Fibroblast of mammary gland (primary cell): ENCODE measurements around the gene SERINC1.

Experiments used
- DNase-seq: peaks from one replicate; pipeline ENCODE4 v3.0.0-alpha.2; 2010; ENCODE audit warnings: low read depth
- H3K4me3 ChIP-seq: 2 replicates; pipeline ENCODE4 v1.5.1; 2011; ENCODE audit warnings: low read depth, mild to moderate bottlenecking, low read length, moderate library complexity; ENCODE audit not compliant: control insufficient read depth
- CTCF ChIP-seq: conservative IDR thresholded peaks from 2 replicates; pipeline ENCODE4 v1.5.1; 2011; ENCODE audit warnings: low read depth, low read length, inconsistent platforms; ENCODE audit not compliant: control insufficient read depth, insufficient read depth

The SERINC1 gene

GRCh38 chr6:122399348-122400120 is 72.1 kb downstream of the SERINC1 start, which contains the start of gene HSF2:
TSS of gene HSF2 (plus strand) at chr6:122399652. CDS start at chr6:122399738, 86 bp downstream.
- DNase-seq, result peak; percentile 98
- TF ChIP-seq CTCF, result peak; percentile 14
- peak within 1 kb of the TSS; percentile 91 for H3K4me3 ChIP-seq

- H3K4me3 ChIP-seq, result peak overlapping the region; percentile 28
- TF ChIP-seq CTCF, result no peak
- no peak for DNase-seq
Observed at GRCh38 chr6:122399055-122399347, 72.6 kb downstream of the SERINC1 start.

GRCh38 chr6:122394016-122394415 is 77.6 kb downstream of the SERINC1 start:
- no peak for DNase-seq
- H3K4me3 ChIP-seq, result no peak overlapping the region
- TF ChIP-seq CTCF, result no peak

- no peak for TF ChIP-seq CTCF
- no peak overlapping the region for H3K4me3 ChIP-seq
- no peak for DNase-seq
Observed at GRCh38 chr6:122393351-122393896, 78.2 kb downstream of the SERINC1 start.
